GM23338 (cell line): Measurements from ENCODE around the gene HSPB8.

Source experiments
- CTCF ChIP-seq, 2 experiments: fragments of 200-600 bp in 1 of 2; sonication (generic) in 1 of 2; conservative IDR thresholded peaks; 2 replicates each; pipeline versions ENCODE4 v1.5.1 to v1.6.1; 2016 to 2017; ENCODE audit warnings: antibody characterized with exemption in 2 of 2, low read depth in 2 of 2, mild to moderate bottlenecking in 2 of 2, moderate library complexity in 1 of 2
- EZH2 ChIP-seq: fragments of 200-600 bp; sonication (generic); IDR thresholded peaks from one replicate; pipeline ENCODE4 v1.8.0; 2017; ENCODE audit warnings: antibody characterized with exemption, mild to moderate bottlenecking, low read depth; ENCODE audit not compliant: unreplicated experiment
- EZH2phosphoT487 ChIP-seq: fragments of 200-600 bp; sonication (generic); IDR thresholded peaks from one replicate; pipeline ENCODE4 v1.8.1; 2018; ENCODE audit warnings: antibody characterized with exemption; ENCODE audit not compliant: unreplicated experiment
- POLR2AphosphoS5 ChIP-seq: IDR thresholded peaks from 2 replicates; pipeline ENCODE4 v1.6.1; 2016; ENCODE audit warnings: antibody characterized with exemption, low read depth
- TF ChIP-seq, protein P1 (sequence below): IDR thresholded peaks from one replicate; pipeline ENCODE4 v1.6.1; 2018; ENCODE audit warnings: antibody characterized with exemption; ENCODE audit not compliant: unreplicated experiment

DNA sequence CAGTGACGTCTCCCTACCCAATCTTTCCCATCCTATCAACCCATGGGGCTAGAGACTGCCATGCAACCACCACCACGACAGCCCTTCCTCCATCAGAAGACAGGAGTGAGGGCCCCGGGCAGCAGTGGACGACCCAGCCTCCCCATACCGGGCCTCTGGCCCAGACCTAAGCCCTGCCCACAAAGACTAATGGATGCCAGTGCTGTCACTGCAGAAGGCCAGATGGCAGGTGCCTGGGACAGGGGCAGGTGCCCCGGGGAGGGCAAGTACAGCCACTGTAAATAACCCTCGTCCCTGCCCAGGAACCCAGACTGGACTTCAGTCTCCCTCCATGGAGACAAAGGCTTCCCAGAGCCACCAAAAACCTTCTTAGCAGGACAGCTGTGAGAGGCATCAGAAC is 20.3 kb upstream of the HSPB8 start:
- no peak for TF ChIP-seq POLR2AphosphoS5
- TF ChIP-seq CTCF (conservative IDR thresholded peaks at IDR 0.05; ENCODE audit: low read depth in 2 of 2): no peak
- TF ChIP-seq, protein P1, sequence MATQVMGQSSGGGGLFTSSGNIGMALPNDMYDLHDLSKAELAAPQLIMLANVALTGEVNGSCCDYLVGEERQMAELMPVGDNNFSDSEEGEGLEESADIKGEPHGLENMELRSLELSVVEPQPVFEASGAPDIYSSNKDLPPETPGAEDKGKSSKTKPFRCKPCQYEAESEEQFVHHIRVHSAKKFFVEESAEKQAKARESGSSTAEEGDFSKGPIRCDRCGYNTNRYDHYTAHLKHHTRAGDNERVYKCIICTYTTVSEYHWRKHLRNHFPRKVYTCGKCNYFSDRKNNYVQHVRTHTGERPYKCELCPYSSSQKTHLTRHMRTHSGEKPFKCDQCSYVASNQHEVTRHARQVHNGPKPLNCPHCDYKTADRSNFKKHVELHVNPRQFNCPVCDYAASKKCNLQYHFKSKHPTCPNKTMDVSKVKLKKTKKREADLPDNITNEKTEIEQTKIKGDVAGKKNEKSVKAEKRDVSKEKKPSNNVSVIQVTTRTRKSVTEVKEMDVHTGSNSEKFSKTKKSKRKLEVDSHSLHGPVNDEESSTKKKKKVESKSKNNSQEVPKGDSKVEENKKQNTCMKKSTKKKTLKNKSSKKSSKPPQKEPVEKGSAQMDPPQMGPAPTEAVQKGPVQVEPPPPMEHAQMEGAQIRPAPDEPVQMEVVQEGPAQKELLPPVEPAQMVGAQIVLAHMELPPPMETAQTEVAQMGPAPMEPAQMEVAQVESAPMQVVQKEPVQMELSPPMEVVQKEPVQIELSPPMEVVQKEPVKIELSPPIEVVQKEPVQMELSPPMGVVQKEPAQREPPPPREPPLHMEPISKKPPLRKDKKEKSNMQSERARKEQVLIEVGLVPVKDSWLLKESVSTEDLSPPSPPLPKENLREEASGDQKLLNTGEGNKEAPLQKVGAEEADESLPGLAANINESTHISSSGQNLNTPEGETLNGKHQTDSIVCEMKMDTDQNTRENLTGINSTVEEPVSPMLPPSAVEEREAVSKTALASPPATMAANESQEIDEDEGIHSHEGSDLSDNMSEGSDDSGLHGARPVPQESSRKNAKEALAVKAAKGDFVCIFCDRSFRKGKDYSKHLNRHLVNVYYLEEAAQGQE: no peak
- no peak for TF ChIP-seq EZH2
- TF ChIP-seq EZH2phosphoT487: no peak
